HG03558 (cell line): ENCODE results near the gene LMBR1.
"Not testable (repeated sequence)": the region's sequence is repeated elsewhere in the genome, so short reads cannot be mapped to it uniquely, and the experiment has no call there.

Experiments used
- ATAC-seq: cut with Tn5 transposase; IDR thresholded peaks from one replicate; pipeline ENCODE4 v1.9.1; 2021; ENCODE audit warnings: moderate number of reproducible peaks; ENCODE audit not compliant: unreplicated experiment; ENCODE audit errors: extremely low read depth

The LMBR1 gene

DNA sequence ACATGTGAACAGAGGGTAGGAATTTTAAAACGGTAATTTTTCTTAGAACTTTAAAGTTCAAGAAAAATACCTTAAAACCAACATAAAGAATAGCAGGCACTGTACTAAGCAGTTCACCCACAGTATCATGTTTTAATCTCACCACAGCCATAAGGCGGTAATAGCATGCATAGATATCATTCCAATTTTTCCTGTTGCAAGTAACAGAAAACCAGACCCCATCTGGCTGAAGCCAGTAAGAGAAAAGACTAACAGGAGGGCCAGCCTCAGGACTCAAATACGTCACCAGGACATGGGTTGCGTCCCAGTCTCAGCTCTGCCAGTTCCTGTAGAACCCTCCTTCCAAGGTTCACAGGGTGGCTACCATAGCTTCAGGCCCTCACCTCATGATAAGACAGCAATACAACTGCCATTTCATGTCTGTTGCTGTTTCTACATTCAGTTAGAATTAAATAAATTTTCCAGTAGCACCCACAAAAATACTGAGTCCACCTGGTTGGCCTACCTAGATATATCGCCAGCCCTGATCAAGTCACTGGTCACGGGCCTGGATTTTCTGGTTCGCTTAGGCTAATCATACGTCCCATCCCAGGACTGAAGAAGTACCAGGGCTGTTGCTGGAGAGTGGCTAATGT is 254.4 kb downstream of the LMBR1 start:
- ATAC-seq = no peak

DNA sequence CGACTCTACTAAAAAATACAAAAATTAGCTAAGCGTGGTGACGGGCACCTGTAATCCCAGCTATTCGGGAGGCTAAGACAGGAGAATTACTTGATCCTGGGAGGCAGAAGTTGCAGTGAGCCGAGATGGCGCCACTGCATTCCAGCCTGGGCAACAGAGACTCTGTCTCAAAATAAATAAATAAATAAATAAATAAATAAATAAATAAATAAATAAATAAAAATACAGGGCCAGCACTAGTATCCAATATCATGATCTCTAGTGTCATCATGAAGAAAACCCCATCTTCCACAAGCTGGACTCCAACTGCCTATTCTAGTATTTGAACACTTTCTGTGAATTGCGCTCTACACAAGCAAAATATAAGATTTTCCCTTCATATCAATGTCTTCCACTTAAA is 255.9 kb downstream of the LMBR1 start:
- not testable (repeated sequence) for ATAC-seq

DNA sequence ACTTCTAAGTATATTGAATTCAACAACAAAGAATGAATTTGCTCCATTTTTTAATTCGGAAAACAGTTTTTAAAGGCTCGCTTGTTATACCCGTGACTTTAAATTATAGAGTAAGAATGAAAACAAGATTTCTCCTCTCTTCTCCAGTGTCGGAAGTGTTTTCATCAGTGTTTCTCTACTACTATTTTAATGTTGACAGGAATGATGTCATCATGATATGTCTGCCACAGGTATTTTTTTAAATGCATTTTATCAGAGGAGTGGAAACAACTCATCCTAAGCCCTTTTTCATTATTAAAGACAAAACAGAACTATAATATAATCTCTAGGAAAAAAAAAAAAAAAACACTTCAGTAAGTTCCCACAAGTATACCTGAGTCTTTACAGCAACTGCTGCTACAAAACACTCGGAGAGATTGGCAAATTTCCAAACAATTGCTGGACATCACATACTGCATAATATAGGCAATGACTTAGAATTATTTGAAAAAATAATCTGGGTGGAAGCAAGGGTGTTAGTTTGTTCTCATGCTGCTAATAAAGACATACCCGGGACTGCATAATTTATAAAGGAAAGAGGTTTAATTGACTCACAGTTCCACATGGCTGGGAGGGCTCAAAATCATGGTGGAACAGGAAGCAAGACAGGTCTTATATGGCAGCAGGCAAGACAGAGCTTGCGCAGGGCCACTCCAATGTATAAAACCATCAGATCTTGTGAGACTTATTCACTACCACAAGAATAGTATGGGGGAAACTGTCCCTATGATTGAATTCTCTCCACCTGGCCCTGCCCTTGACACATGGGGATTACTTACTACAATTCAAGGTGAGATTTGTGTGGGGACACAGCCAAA is 257.2 kb downstream of the LMBR1 start:
- ATAC-seq = no peak

DNA sequence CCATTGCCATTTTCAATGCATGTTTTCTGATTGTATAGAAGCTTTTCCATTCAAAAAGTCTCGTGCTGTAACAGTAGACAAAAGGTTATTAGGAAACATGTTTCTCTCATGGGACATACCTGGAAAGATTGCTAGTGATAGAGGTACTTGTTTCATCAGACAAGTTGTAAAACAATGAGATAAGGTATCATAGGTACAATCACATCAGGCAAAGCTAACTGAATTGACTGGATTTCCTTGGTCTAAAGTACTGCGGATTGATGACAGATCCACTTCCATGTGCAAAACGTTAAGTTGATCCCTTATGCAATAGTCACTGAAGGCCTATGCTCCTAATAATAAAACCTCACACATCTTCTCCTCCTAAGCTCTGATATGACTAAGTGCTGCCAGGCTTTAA is 258.9 kb downstream of the LMBR1 start:
- no peak for ATAC-seq

DNA sequence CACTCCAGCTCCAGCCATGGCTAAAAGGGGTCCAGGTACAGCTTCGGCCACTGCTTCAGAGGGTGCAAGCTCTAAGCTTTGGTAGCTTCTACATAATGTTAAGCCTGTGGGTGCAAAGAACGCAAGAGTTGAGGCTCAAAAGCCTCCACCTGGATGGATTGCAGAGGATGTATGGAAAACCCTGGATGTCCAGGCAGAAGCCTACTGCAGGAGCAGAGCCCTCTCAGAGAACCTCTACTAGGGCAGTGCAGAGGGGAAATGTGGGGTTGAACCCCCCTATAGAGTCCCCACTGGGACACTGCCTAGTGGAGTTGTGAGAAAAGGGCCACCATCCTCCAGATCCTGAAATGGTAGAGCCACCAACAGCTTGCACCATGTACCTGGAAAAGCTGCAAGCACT is 263.1 kb downstream of the LMBR1 start:
- ATAC-seq = no peak

DNA sequence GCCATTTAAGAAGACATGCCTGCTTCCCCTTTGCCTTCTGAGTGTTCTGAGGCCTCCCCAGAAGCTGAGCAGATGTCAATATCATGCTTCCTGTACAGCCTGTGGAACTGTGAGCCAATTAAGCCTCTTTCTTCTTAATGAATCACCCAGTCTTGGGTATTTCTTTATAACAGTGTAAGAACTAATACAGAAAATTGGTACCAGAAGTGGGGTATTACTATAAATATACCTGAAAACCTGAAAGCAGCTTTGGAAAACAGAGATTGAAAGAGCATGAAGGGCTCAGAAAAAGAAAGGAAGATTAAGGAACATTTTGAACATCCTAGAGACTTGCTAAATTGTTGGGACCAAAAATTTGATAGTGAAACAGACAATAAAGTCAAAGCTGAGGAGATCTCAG is 264.4 kb downstream of the LMBR1 start:
- no peak for ATAC-seq
